DND-41 (cell line): ENCODE measurements around the gene IGFLR1.

Source experiments
- ATAC-seq: fragments of 200-7000 bp; cut with Tn5 transposase; 3 replicates; pipeline ENCODE4 v1.9.1; 2021; ENCODE audit warnings: low read depth; ENCODE audit not compliant: insufficient read depth
- DNase-seq: peaks from one replicate; pipeline ENCODE4 v3.0.0-alpha.2; 2020
- H2AFZ ChIP-seq: 2 replicates; pipeline ENCODE4 v1.6.0; 2012; ENCODE audit warnings: low read depth, low read length
- H3K27ac ChIP-seq: 2 replicates; pipeline ENCODE4 v1.5.1; 2012; ENCODE audit warnings: low read length, inconsistent platforms
- H3K27me3 ChIP-seq: fragments of 200-600 bp; sonication (generic); 2 replicates; pipeline ENCODE4 v1.6.0; 2012; ENCODE audit warnings: low read length, mild to moderate bottlenecking, inconsistent platforms; ENCODE audit not compliant: insufficient read depth, poor library complexity
- H3K36me3 ChIP-seq: 2 replicates; pipeline ENCODE4 v1.5.1; 2012; ENCODE audit warnings: low read length, inconsistent platforms; ENCODE audit not compliant: insufficient read depth
- H3K4me1 ChIP-seq: 2 replicates; pipeline ENCODE4 v1.5.1; 2012; ENCODE audit warnings: mild to moderate bottlenecking, low read length; ENCODE audit not compliant: insufficient read depth
- H3K4me2 ChIP-seq: 2 replicates; pipeline ENCODE4 v1.6.0; 2012; ENCODE audit warnings: mild to moderate bottlenecking, moderate library complexity, low read length, inconsistent platforms; ENCODE audit not compliant: insufficient read depth
- H3K4me3 ChIP-seq, 2 experiments: fragments of 200-600 bp in 1 of 2; shearing (Covaris generic) in 1 of 2; 2 replicates each; pipeline ENCODE4 v1.5.1; 2012 to 2016; ENCODE audit warnings: inconsistent platforms in 2 of 2, low read length in 2 of 2, mild to moderate bottlenecking in 2 of 2, low read depth in 1 of 2, moderate library complexity in 1 of 2
- H3K79me2 ChIP-seq: 2 replicates; pipeline ENCODE4 v1.6.0; 2012; ENCODE audit warnings: low read length, inconsistent platforms; ENCODE audit not compliant: insufficient read depth
- H3K9ac ChIP-seq: 2 replicates; pipeline ENCODE4 v1.6.0; 2012; ENCODE audit warnings: low read depth, mild to moderate bottlenecking, inconsistent platforms, low read length, moderate library complexity
- H3K9me3 ChIP-seq: 2 replicates; pipeline ENCODE4 v1.5.1; 2012; ENCODE audit warnings: low read length, moderate library complexity, mild to moderate bottlenecking, inconsistent platforms; ENCODE audit not compliant: insufficient read depth, severe bottlenecking
- H4K20me1 ChIP-seq: 2 replicates; pipeline ENCODE4 v1.6.0; 2012; ENCODE audit warnings: low read length; ENCODE audit not compliant: insufficient read depth
- EZH2 ChIP-seq: IDR thresholded peaks from 3 replicates; pipeline ENCODE4 v1.6.1; 2012; ENCODE audit warnings: borderline replicate concordance, low read depth, mild to moderate bottlenecking, moderate library complexity, low read length, inconsistent platforms; ENCODE audit not compliant: severe bottlenecking
- TF ChIP-seq, protein P1 (sequence below): IDR thresholded peaks from 2 replicates; pipeline ENCODE4 v1.5.1; 2012; ENCODE audit warnings: borderline replicate concordance, low read length, moderate library complexity, mild to moderate bottlenecking; ENCODE audit not compliant: poor library complexity, severe bottlenecking; ENCODE audit errors: extremely low read depth

Gene IGFLR1

DNA sequence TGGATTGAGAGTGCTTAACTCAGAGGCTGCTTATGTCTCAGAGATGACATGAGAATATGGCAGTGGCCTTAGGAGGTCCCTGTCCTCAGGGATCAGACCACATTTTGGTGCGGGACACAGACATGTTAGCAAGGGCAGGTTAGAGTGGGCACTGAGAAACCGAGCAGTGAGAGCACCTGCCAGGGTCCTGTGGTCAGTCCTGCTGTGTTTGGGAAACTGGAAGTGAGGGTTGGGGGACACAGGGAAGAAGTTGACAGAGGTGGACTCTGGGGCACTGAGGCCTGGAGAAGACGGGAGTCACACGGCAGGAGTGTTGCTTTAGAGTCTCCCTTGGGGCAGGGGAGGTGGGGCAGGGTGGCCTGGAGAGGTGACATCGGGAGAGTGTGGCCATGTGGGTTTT is 7.4 kb downstream of the IGFLR1 start:
- no peak for DNase-seq
- H2AFZ ChIP-seq = no peak overlapping the region
- peaks cover 90% of the 10 kb centered on the region for H3K36me3 ChIP-seq
- H3K9me3 ChIP-seq = no peaks in the 10 kb centered on the region
- H4K20me1 ChIP-seq = peaks cover 41% of the 10 kb centered on the region
- no peaks in the 10 kb centered on the region for H3K27me3 ChIP-seq
- TF ChIP-seq, protein P1, sequence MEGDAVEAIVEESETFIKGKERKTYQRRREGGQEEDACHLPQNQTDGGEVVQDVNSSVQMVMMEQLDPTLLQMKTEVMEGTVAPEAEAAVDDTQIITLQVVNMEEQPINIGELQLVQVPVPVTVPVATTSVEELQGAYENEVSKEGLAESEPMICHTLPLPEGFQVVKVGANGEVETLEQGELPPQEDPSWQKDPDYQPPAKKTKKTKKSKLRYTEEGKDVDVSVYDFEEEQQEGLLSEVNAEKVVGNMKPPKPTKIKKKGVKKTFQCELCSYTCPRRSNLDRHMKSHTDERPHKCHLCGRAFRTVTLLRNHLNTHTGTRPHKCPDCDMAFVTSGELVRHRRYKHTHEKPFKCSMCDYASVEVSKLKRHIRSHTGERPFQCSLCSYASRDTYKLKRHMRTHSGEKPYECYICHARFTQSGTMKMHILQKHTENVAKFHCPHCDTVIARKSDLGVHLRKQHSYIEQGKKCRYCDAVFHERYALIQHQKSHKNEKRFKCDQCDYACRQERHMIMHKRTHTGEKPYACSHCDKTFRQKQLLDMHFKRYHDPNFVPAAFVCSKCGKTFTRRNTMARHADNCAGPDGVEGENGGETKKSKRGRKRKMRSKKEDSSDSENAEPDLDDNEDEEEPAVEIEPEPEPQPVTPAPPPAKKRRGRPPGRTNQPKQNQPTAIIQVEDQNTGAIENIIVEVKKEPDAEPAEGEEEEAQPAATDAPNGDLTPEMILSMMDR = no peak
- no peak for TF ChIP-seq EZH2
- peaks cover 9% of the 10 kb centered on the region for H3K4me1 ChIP-seq
- H3K9ac ChIP-seq = no peak overlapping the region
- H3K27ac ChIP-seq = no peak overlapping the region
- ATAC-seq = no peak
- no peak overlapping the region for H3K4me2 ChIP-seq
- H3K4me3 ChIP-seq = no peak overlapping the region
- H3K79me2 ChIP-seq = no peaks in the 10 kb centered on the region

- Histone ChIP-seq H2AFZ (no peak overlapping the region), H3K4me2 (no peak overlapping the region), H3K4me1 (peaks cover 3% of the 10 kb centered on the region), H3K9me3 (no peaks in the 10 kb centered on the region), H3K79me2 (no peaks in the 10 kb centered on the region), H3K27ac (no peak overlapping the region), H3K27me3 (no peaks in the 10 kb centered on the region), H3K4me3 (no peak overlapping the region), H3K9ac (no peak overlapping the region), H3K36me3 (peaks cover 95% of the 10 kb centered on the region), H4K20me1 (peaks cover 41% of the 10 kb centered on the region)
- TF ChIP-seq, protein P1 = no peak
- TF ChIP-seq EZH2 = no peak
- DNase-seq (no peak), ATAC-seq (no peak)
Measured at GRCh38 chr19:35734273-35734672, 8.0 kb downstream of the IGFLR1 start.

GRCh38 chr19:35733180-35734125 is 8.8 kb downstream of the IGFLR1 start:
- Histone ChIP-seq H3K79me2 (no peaks in the 10 kb centered on the region), H2AFZ (no peak overlapping the region), H3K9me3 (no peaks in the 10 kb centered on the region), H3K27me3 (no peaks in the 10 kb centered on the region), H3K4me2 (no peak overlapping the region), H3K4me3 (no peak overlapping the region), H3K4me1 (no peaks in the 10 kb centered on the region), H3K27ac (no peak overlapping the region), H4K20me1 (peaks cover 41% of the 10 kb centered on the region), H3K9ac (no peak overlapping the region), H3K36me3 (peaks cover 95% of the 10 kb centered on the region)
- ATAC-seq (no peak), DNase-seq (no peak)
- TF ChIP-seq, protein P1 = no peak
- TF ChIP-seq EZH2 = no peak
